Heart left ventricle (tissue), 16 donors: ENCODE measurements around the gene ABO. TPM values are rescaled to one million over a fixed set of nuclear protein-coding genes. Genes with fewer than 3 reads are reported as not detected.
"Not testable (repeated sequence)": the region's sequence is repeated elsewhere in the genome, so short reads cannot be mapped to it uniquely, and the experiment has no call there.

ENCODE experiments used
- ATAC-seq, 4 donors: fragments of 200-7000 bp; cut with Tn5 transposase; one replicate each; pipeline ENCODE4 v1.9.1; 2020 to 2022; ENCODE audit warnings: moderate library complexity in 4 of 4, mild to moderate bottlenecking in 3 of 4, moderate number of reproducible peaks in 1 of 4
- DNase-seq, 5 donors: peaks; one replicate each; pipeline ENCODE4 v3.0.0-alpha.2; 2020
- H3K27ac ChIP-seq, 12 donors: fragments of 200-600 bp; sonication (generic) in 4 of 12; one replicate each; pipeline versions ENCODE4 v1.5.0 to v1.8.0; 2016 to 2022; ENCODE audit warnings: mild to moderate bottlenecking in 2 of 12
- H3K27me3 ChIP-seq, 9 donors: fragments of 200-600 bp; sonication (generic) in 2 of 9; one replicate each; pipeline versions ENCODE4 v1.5.1 to v1.8.0; 2016 to 2022; ENCODE audit warnings: mild to moderate bottlenecking in 3 of 9
- H3K36me3 ChIP-seq, 9 donors: fragments of 200-600 bp; sonication (generic) in 2 of 9; one replicate each; pipeline versions ENCODE4 v1.5.0 to v1.8.0; 2018 to 2022; ENCODE audit warnings: mild to moderate bottlenecking in 2 of 9
- H3K4me1 ChIP-seq, 12 donors: fragments of 200-600 bp; sonication (generic) in 4 of 12; one replicate each; pipeline versions ENCODE4 v1.5.0 to v1.8.0; 2016 to 2022; ENCODE audit warnings: mild to moderate bottlenecking in 3 of 12
- H3K4me3 ChIP-seq, 12 donors: fragments of 200-600 bp; sonication (generic) in 4 of 12; one replicate each; pipeline versions ENCODE4 v1.5.0 to v1.8.0; 2017 to 2022; ENCODE audit warnings: mild to moderate bottlenecking in 9 of 12, moderate library complexity in 4 of 12
- H3K9me3 ChIP-seq, 12 donors: fragments of 200-600 bp; sonication (generic) in 4 of 12; one replicate each; pipeline versions ENCODE4 v1.5.0 to v1.8.0; 2016 to 2022; ENCODE audit warnings: mild to moderate bottlenecking in 1 of 12
- POLR2A ChIP-seq, 2 donors: fragments of 450-650 bp; IDR thresholded peaks; one replicate each; pipeline ENCODE4 v1.6.1; 2017; ENCODE audit warnings: antibody characterized with exemption in 2 of 2, mild to moderate bottlenecking in 2 of 2, moderate library complexity in 2 of 2
- WGBS, 4 donors: extraction: QIAGEN DNeasy Blood & Tissue Kit in 2 of 4; methylation state at CpG; one replicate each; pipeline versions ENCODE4 v1.1.5 to v1.1.7; 2013 to 2018; 5-methylcytosine and 5-hydroxymethylcytosine counted together
- intact Hi-C, 10 donors: fragments of 100-400 bp; cut with DNase I; formaldehyde crosslinking; loops; one replicate each; pipeline versions ENCODE4 v1.11.1 to v1.14.2; 2022
- polyA plus RNA-seq, 2 donors: library from polyadenylated mRNA; stranded (reverse); fragments of 200-250 nt; gene quantifications; one replicate each; pipeline ENCODE4 v1.2.3, GENCODE V29; 2013
- total RNA-seq, 9 donors: library from RNA; depleted of rRNA in 2 of 9; stranded (reverse); fragments of >200 nt in 2 of 9; fragmentation: NEBNext Ultra II Directional in 3 of 9; extraction: Animal tissue kit (Norgen Biotek cat#: 25700) in 3 of 9; gene quantifications; one replicate each; pipeline versions ENCODE4 v1.1.0 to v1.2.4, GENCODE V29; 2016 to 2023
- TF ChIP-seq, protein P1 (sequence below), 12 donors: fragments of 200-600 bp; sonication (generic) in 4 of 12; IDR thresholded peaks; one replicate each; pipeline versions ENCODE4 v1.5.0 to v1.8.0; 2018 to 2022; ENCODE audit warnings: antibody characterized with exemption in 12 of 12, mild to moderate bottlenecking in 5 of 12
- donor health status: ischemic (EF 13 %, LVEDD 7.1; RV severe dilation, severe dysfunction).
- donor health status: healthy with polysubstance abuse.
- donor health status: DM: no; HTN: yes; CAD: no.
- donor health status: DM: no; HTN: no; CAD: no.
- donor health status: ischemic (EF 25% LVEDD 6.9; RV normal size, moderate dysfunction).
- donor health status: ischemic (EF 25% LVEDD 5.7; RV mildly dilated, moderate dysfunction).
- donor health status: healthy.
- donor health status: DM: yes; HTN: yes; CAD: no.
- donor health status: ischemic (EF 35%, LVEDD 5.7; RV mildly dilated, moderate dysfunction).
- donor health status: nonischemic (EF 11% LVEDD 7.7; RV severe dilation, severe dysfunction).
- donor health status: DM: yes; HTN: yes; CAD: no.
- donor health status: PGD.
- donor health status: ischemic (EF 29% LVEDD 5.4; RV normal size, mild dysfunction).
- donor health status: nonischemic (EF 23%, LVEDD 6.1; RV moderate dilation, normal function).

The ABO gene
- total and polyA plus RNA-seq, 11 donors, result 0.43 to 3.5 (median 1.9) TPM

GRCh38 chr9:133210609-133211008 is 64.4 kb downstream of the ABO start:
- no peak overlapping the region for H3K4me3 ChIP-seq
- H3K9me3 ChIP-seq, result peaks cover 0 to 13% (median 0%) of the 10 kb centered on the region in 12 donors
- H3K27ac ChIP-seq, result no peak overlapping the region
- H3K27me3 ChIP-seq, result peaks cover 0 to 9% (median 0%) of the 10 kb centered on the region in 9 donors
- DNase-seq, result no peak
- TF ChIP-seq, protein P1, sequence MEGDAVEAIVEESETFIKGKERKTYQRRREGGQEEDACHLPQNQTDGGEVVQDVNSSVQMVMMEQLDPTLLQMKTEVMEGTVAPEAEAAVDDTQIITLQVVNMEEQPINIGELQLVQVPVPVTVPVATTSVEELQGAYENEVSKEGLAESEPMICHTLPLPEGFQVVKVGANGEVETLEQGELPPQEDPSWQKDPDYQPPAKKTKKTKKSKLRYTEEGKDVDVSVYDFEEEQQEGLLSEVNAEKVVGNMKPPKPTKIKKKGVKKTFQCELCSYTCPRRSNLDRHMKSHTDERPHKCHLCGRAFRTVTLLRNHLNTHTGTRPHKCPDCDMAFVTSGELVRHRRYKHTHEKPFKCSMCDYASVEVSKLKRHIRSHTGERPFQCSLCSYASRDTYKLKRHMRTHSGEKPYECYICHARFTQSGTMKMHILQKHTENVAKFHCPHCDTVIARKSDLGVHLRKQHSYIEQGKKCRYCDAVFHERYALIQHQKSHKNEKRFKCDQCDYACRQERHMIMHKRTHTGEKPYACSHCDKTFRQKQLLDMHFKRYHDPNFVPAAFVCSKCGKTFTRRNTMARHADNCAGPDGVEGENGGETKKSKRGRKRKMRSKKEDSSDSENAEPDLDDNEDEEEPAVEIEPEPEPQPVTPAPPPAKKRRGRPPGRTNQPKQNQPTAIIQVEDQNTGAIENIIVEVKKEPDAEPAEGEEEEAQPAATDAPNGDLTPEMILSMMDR (IDR thresholded peaks at IDR 0.05), result no peak
- no peak for TF ChIP-seq POLR2A (IDR thresholded peaks at IDR 0.05)
- H3K4me1 ChIP-seq, result no peaks in the 10 kb centered on the region
- intact Hi-C loops, result no loop called here
- no peaks in the 10 kb centered on the region for H3K36me3 ChIP-seq
- no peak for ATAC-seq
- 77 to 96% (median 92%) methylated on average over 5 to 7 of the region's 7 CpGs for WGBS, 4 donors

GRCh38 chr9:133210202-133210532 is 64.8 kb downstream of the ABO start:
- Histone ChIP-seq H3K9me3 (peaks cover 0 to 13% (median 0%) of the 10 kb centered on the region in 12 donors), H3K4me3 (no peak overlapping the region), H3K27ac (no peak overlapping the region), H3K4me1 (no peaks in the 10 kb centered on the region), H3K36me3 (no peaks in the 10 kb centered on the region), H3K27me3 (peaks cover 0 to 9% (median 0%) of the 10 kb centered on the region in 9 donors)
- DNase-seq, result no peak
- 66 to 78% (median 76%) methylated on average over 7 of the region's 7 CpGs for WGBS, 4 donors
- intact Hi-C loops, result no loop called here
- TF ChIP-seq, protein P1 (IDR thresholded peaks at IDR 0.05), result no peak
- no peak for TF ChIP-seq POLR2A (IDR thresholded peaks at IDR 0.05)
- no peak for ATAC-seq

DNA sequence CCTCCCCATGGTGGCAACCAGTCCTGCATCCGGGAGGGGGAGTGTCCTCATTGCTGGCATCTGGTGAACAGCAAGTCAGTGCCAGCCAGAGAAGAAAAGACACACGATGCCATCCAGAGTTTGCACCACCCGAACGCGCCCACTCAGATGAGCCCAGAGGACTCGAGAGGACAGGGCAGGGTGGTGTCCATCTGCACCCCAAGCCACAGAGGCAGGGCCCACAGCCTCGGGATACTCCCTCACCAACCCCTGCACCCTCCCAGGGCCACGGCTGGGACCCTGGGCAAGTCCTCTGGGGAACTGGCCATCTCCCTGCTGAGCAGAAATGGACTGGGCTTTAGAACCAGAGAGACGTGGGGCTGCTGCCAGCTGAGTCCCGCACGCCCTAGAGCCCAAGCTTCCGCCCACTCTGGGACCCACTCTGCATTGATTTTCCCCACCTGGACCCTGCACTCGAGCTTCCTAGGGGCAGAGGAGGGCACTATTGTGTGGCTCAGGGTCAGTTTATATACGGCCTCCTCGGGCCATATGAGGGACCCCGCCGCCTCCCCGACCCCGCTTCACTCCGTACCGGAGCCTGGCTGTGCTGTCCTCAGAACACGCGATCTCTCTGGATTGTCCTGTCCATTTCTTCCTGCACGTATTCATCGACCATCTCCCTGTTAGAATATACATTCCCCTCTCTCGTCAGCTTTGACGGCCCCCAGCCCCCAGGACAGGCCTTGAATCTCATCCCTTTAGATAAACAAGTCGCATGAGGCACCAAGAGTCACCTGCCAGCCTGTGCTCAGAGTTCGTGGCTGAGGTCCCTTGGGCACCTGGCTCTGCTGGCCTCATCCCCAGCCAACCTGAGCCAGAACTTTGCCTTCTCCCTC is 65.4 kb downstream of the ABO start:
- H3K36me3 ChIP-seq, H3K4me1 ChIP-seq, H3K4me3 ChIP-seq, intact Hi-C loops, H3K9me3 ChIP-seq, ATAC-seq, H3K27ac ChIP-seq, H3K27me3 ChIP-seq: not testable (repeated sequence)
- WGBS, 4 donors, result 78 to 84% (median 82%) methylated on average over 26 to 29 of the region's 29 CpGs
- peak in 1 of 5 donors; percentile 11 for DNase-seq

- intact Hi-C loops, ATAC-seq: not testable (repeated sequence)
Measured at GRCh38 chr9:133208880-133209300, 66.1 kb downstream of the ABO start, which contains the start of gene OBP2B. Gene OBP2B, minus strand, starts transcription at chr9:133209250. Its CDS starts 51 bp downstream, at chr9:133209199.

DNA sequence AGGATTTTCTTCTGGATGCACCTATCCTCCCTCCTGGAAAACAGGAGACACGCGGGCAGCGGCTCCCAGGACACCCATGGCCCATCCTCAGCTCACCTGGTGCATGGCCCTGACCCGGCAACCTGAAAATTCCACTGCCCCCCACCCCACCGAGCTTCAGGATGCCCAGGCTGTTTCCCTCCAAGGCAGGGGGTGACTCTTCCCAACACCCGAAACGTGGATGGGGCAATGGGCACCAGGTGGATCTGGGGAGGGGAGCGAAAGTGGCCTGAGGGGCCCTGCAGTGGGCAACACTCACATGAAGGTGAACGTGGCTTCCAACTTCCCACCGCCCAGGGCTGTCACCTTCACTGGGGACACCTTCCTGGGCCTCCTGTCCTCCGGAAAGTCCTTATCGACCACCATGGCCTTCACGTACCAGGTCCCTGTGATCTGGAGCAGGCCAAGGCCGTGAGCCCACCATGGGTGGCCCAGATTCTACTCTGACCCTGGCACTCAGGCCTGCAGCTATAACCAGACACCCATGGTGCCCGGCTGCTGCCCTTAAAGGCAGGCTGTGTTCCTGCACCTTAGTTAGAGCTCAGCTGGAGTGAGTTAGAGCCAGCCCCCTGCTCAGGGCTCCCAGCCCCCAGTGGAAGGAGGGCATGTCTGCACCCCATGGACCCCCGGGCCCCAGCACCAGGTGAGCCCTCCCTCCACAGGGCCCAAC is 66.7 kb downstream of the ABO start:
- H3K27me3 ChIP-seq, ATAC-seq, H3K36me3 ChIP-seq, H3K4me1 ChIP-seq, H3K27ac ChIP-seq, DNase-seq, H3K9me3 ChIP-seq, H3K4me3 ChIP-seq, intact Hi-C loops: not testable (repeated sequence)
- WGBS, 4 donors, result 84 to 93% (median 89%) methylated on average over 8 to 14 of the region's 16 CpGs

More at GRCh38 chr9:133208880-133209300, 66.1 kb downstream of the ABO start, which contains the start of gene OBP2B:
- not testable (repeated sequence) for H3K27me3 ChIP-seq, H3K4me1 ChIP-seq, H3K27ac ChIP-seq, H3K36me3 ChIP-seq, DNase-seq, H3K9me3 ChIP-seq, H3K4me3 ChIP-seq
- 86 to 89% methylated on average over 11 of the region's 18 CpGs; no CpG with 5 or more reads in 2 of the 4 donors for WGBS, 4 donors
